ELR (cell line): ENCODE data around the gene IPO8.
"Not testable (repeated sequence)": the region's sequence is repeated elsewhere in the genome, so short reads cannot be mapped to it uniquely, and the experiment has no call there.

Source experiments
- DNase-seq: peaks from one replicate; pipeline ENCODE4 v3.0.0-alpha.2; 2015; ENCODE audit warnings: low read depth

IPO8 gene

GRCh38 chr12:30687265-30687986 lies 8.2 kb downstream of the IPO8 start:
- DNase-seq = peak; percentile 4

GRCh38 chr12:30679241-30679640 lies 16.4 kb downstream of the IPO8 start:
- no peak for DNase-seq

- DNase-seq = no peak
Measured at GRCh38 chr12:30678221-30678620, 17.4 kb downstream of the IPO8 start.

- no peak for DNase-seq
Measured at GRCh38 chr12:30661210-30661609, 34.5 kb downstream of the IPO8 start.

GRCh38 chr12:30652034-30652696 lies 43.5 kb downstream of the IPO8 start:
- DNase-seq = no peak

- no peak for DNase-seq
Measured at GRCh38 chr12:30646821-30647220, 48.8 kb downstream of the IPO8 start.

- DNase-seq = peak; percentile 22
Measured at GRCh38 chr12:30643366-30643765, 52.3 kb downstream of the IPO8 start.

GRCh38 chr12:30640392-30640791 lies 55.3 kb downstream of the IPO8 start:
- DNase-seq = no peak

GRCh38 chr12:30635385-30635784 lies 60.3 kb downstream of the IPO8 start:
- no peak for DNase-seq

- no peak for DNase-seq
Measured at GRCh38 chr12:30631740-30632139, 63.9 kb downstream of the IPO8 start.

- no peak for DNase-seq
Measured at GRCh38 chr12:30630979-30631285, 64.7 kb downstream of the IPO8 start.

- DNase-seq = no peak
Measured at GRCh38 chr12:30630076-30630978, 65.3 kb downstream of the IPO8 start.

- no peak for DNase-seq
Measured at GRCh38 chr12:30626847-30627246, 68.8 kb downstream of the IPO8 start.

GRCh38 chr12:30624009-30624408 lies 71.7 kb downstream of the IPO8 start:
- DNase-seq = no peak

GRCh38 chr12:30622509-30622908 lies 73.2 kb downstream of the IPO8 start:
- DNase-seq = peak; percentile 75

GRCh38 chr12:30621663-30622241 lies 73.9 kb downstream of the IPO8 start:
- not testable (repeated sequence) for DNase-seq

GRCh38 chr12:30617346-30618016 lies 78.2 kb downstream of the IPO8 start:
- no peak for DNase-seq

- no peak for DNase-seq
Measured at GRCh38 chr12:30614031-30614430, 81.6 kb downstream of the IPO8 start.

GRCh38 chr12:30613119-30613830 lies 82.4 kb downstream of the IPO8 start:
- DNase-seq = no peak

GRCh38 chr12:30610718-30611117 lies 85.0 kb downstream of the IPO8 start:
- DNase-seq = no peak

- not testable (repeated sequence) for DNase-seq
Measured at GRCh38 chr12:30609819-30610218, 85.8 kb downstream of the IPO8 start.
